GM19452 (cell line): ENCODE results near the gene IFNAR1.

Source experiments
- ATAC-seq: cut with Tn5 transposase; IDR thresholded peaks from one replicate; pipeline ENCODE4 v1.9.1; 2021; ENCODE audit not compliant: unreplicated experiment

IFNAR1 gene

GRCh38 chr21:33397717-33398116, 72.9 kb downstream of the IFNAR1 start:
- no peak for ATAC-seq

GRCh38 chr21:33398361-33398760, 73.6 kb downstream of the IFNAR1 start:
- no peak for ATAC-seq

- ATAC-seq: no peak
These were observed 76.8 kb downstream of the IFNAR1 start for GRCh38 chr21:33401630-33401992.

- ATAC-seq: no peak
These were observed 77.5 kb downstream of the IFNAR1 start for GRCh38 chr21:33402001-33402979.

GRCh38 chr21:33403128-33403785, 78.5 kb downstream of the IFNAR1 start, which contains the start of gene IFNGR2:
Gene IFNGR2, plus strand, starts transcription at chr21:33403413. Its CDS starts 131 bp downstream, at chr21:33403544.
- ATAC-seq: no peak

DNA sequence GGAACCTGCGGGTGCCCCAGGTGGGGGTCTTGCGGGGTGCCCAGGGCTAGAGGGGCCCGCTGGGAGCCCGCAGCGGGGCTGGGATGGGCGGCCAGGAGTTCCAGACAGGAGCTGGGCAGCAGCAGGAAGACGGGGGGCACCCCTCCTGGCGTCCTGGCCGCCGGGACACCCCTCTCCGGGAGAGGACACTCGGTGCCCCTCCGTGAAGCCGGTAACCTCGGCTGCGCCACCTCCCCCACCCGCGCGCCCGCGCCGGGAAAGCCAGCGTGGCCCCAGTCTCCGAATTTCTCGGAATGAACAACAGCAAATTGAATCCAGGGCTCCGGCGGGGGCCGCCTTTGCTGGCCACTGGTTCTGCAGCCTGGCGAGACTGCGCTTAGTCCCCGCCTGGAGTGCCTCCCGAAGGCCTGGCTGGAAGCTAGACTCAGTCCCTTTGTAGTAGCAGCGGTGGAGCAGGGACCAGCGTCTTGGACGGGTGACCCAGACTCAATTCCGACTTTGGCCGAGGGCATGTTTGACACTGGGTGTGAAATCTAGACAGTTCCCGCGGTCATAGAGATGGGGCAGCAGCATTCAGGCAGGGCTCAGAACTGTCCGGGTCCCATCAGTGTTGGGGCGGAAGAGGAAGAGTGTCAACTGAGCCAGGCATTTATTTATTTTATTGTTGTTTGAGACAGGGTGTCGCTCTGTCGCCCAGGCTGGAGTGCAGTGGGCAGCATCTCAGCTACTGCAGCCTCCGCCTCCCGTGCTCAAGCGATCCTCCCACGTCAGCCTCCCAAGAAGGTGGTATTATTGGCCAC, 79.2 kb downstream of the IFNAR1 start:
- ATAC-seq: no peak

DNA sequence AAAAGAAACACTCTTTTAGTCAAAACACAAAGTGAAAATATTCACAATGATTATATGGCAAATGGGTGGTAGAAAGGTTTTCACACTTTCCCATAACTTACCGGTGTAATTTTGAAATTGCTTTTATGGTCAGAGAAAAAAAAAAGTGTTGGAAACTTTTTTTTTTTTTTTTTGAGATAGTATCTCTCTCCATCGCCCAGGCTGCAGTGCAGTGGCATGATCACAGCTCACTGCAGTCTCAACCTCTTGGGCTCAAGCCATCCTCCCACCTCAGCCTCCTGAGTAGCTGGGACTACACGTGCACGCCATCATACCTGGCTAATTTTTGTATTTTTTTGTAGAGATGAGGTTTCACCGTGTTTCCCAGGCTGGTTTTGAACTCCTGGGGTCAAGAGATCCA, 81.7 kb downstream of the IFNAR1 start:
- no peak for ATAC-seq
